Lower lobe of right lung (tissue), 2 donors: ENCODE results near the gene SLC25A39. TPM values are rescaled to one million over a fixed set of nuclear protein-coding genes. Genes with fewer than 3 reads are reported as not detected.

Experiments
- ATAC-seq, 2 donors: fragments of 200-7000 bp; cut with Tn5 transposase; one replicate each; pipeline ENCODE4 v1.9.1; 2020 to 2022; ENCODE audit warnings: mild to moderate bottlenecking in 2 of 2, moderate library complexity in 2 of 2
- DNase-seq: peaks from one replicate; pipeline ENCODE4 v3.0.0-alpha.2; 2020
- H3K27ac ChIP-seq: fragments of 200-600 bp; one replicate; pipeline ENCODE4 v1.8.0; 2022
- H3K27me3 ChIP-seq: fragments of 200-600 bp; one replicate; pipeline ENCODE4 v1.8.0; 2022; ENCODE audit warnings: low read depth
- H3K36me3 ChIP-seq: fragments of 200-600 bp; one replicate; pipeline ENCODE4 v1.8.0; 2022; ENCODE audit warnings: mild to moderate bottlenecking
- H3K4me1 ChIP-seq: fragments of 200-600 bp; one replicate; pipeline ENCODE4 v1.8.0; 2022
- H3K4me3 ChIP-seq: fragments of 200-600 bp; one replicate; pipeline ENCODE4 v1.8.0; 2022; ENCODE audit warnings: mild to moderate bottlenecking
- H3K9me3 ChIP-seq: fragments of 200-600 bp; one replicate; pipeline ENCODE4 v1.8.0; 2022
- CTCF ChIP-seq: fragments of 200-600 bp; IDR thresholded peaks from one replicate; pipeline ENCODE4 v1.8.0; 2022; ENCODE audit warnings: antibody characterized with exemption, mild to moderate bottlenecking
- intact Hi-C: fragments of 100-400 bp; cut with DNase I; formaldehyde crosslinking; loops from one replicate; pipeline ENCODE4 v1.11.0; 2022
- total RNA-seq: library from RNA; stranded (reverse); fragmentation: NEBNext Ultra II Directional; extraction: Animal tissue kit (Norgen Biotek cat#: 25700); gene quantifications from one replicate; pipeline ENCODE4 v1.2.1, GENCODE V29; 2021
- donor health status: DM: no; HTN: yes; CAD: no; lungs with severe emphysema.

The SLC25A39 gene
- total RNA-seq, 1 donor from 2014 or later, result 76.1 TPM

- no peaks in the 10 kb centered on the region for H3K36me3 ChIP-seq
- H3K4me1 ChIP-seq, result peaks cover 47% of the 10 kb centered on the region
- H3K27me3 ChIP-seq, result no peaks in the 10 kb centered on the region
- ATAC-seq, result no peak
- TF ChIP-seq CTCF, result no peak
- no peak for DNase-seq
- H3K9me3 ChIP-seq, result no peaks in the 10 kb centered on the region
- H3K4me3 ChIP-seq, result no peak overlapping the region
- no peak overlapping the region for H3K27ac ChIP-seq
- intact Hi-C loops, result no loop called here
These were observed 3.3 kb upstream of the SLC25A39 start for GRCh38 chr17:44327715-44328449.

GRCh38 chr17:44326861-44327444, 2.3 kb upstream of the SLC25A39 start:
- peak overlapping the region; percentile 13 for H3K27ac ChIP-seq
- H3K4me3 ChIP-seq, result peak overlapping the region; percentile 99
- intact Hi-C loops, result no loop called here
- H3K27me3 ChIP-seq, result no peaks in the 10 kb centered on the region
- H3K36me3 ChIP-seq, result peaks cover 4% of the 10 kb centered on the region
- H3K9me3 ChIP-seq, result no peaks in the 10 kb centered on the region
- ATAC-seq (peak; percentile 86 to 92), DNase-seq (peak; percentile 98)
- peaks cover 41% of the 10 kb centered on the region for H3K4me1 ChIP-seq
- TF ChIP-seq CTCF, result no peak

GRCh38 chr17:44324092-44324570, 492 bp downstream of the SLC25A39 start:
- Histone ChIP-seq H3K27me3 (no peaks in the 10 kb centered on the region), H3K9me3 (no peaks in the 10 kb centered on the region), H3K4me1 (peaks cover 30% of the 10 kb centered on the region), H3K36me3 (peaks cover 32% of the 10 kb centered on the region), H3K4me3 (peak overlapping the region; percentile 99), H3K27ac (peak overlapping the region; percentile 91)
- peak; percentile 1 to 16 for ATAC-seq
- intact Hi-C loops, result no loop called here
- peak; percentile 63 for DNase-seq
- TF ChIP-seq CTCF, result no peak

- intact Hi-C loops, result no loop called here
- TF ChIP-seq CTCF, result no peak
These were observed 1.1 kb downstream of the SLC25A39 start for GRCh38 chr17:44323359-44324091.

GRCh38 chr17:44322236-44322895, 2.3 kb downstream of the SLC25A39 start:
- TF ChIP-seq CTCF, result no peak
- H3K27ac ChIP-seq, result no peak overlapping the region
- no peaks in the 10 kb centered on the region for H3K9me3 ChIP-seq
- intact Hi-C loops, result no loop called here
- H3K27me3 ChIP-seq, result peaks cover 2% of the 10 kb centered on the region
- no peak for DNase-seq
- peaks cover 29% of the 10 kb centered on the region for H3K4me1 ChIP-seq
- peaks cover 33% of the 10 kb centered on the region for H3K36me3 ChIP-seq
- ATAC-seq, result no peak
- H3K4me3 ChIP-seq, result no peak overlapping the region

More at GRCh38 chr17:44323359-44324091, 1.1 kb downstream of the SLC25A39 start:
- DNase-seq (no peak), ATAC-seq (no peak)
- Histone ChIP-seq H3K27ac (peak overlapping the region; percentile 91), H3K9me3 (no peaks in the 10 kb centered on the region), H3K36me3 (peaks cover 33% of the 10 kb centered on the region), H3K27me3 (no peaks in the 10 kb centered on the region), H3K4me1 (peaks cover 30% of the 10 kb centered on the region), H3K4me3 (peak overlapping the region; percentile 99)
